PC-9 (cell line): ENCODE results near the gene PCGF3.

Experiments used
- CTCF ChIP-seq: fragments of 200-600 bp; sonication (generic); conservative IDR thresholded peaks from 2 replicates; pipeline ENCODE4 v1.6.1; 2017; ENCODE audit warnings: mixed run types, antibody characterized with exemption, mild to moderate bottlenecking, moderate library complexity
- EZH2 ChIP-seq: fragments of 200-600 bp; sonication (generic); IDR thresholded peaks from 2 replicates; pipeline ENCODE4 v1.8.0; 2017; ENCODE audit warnings: antibody characterized with exemption, low read depth

DNA sequence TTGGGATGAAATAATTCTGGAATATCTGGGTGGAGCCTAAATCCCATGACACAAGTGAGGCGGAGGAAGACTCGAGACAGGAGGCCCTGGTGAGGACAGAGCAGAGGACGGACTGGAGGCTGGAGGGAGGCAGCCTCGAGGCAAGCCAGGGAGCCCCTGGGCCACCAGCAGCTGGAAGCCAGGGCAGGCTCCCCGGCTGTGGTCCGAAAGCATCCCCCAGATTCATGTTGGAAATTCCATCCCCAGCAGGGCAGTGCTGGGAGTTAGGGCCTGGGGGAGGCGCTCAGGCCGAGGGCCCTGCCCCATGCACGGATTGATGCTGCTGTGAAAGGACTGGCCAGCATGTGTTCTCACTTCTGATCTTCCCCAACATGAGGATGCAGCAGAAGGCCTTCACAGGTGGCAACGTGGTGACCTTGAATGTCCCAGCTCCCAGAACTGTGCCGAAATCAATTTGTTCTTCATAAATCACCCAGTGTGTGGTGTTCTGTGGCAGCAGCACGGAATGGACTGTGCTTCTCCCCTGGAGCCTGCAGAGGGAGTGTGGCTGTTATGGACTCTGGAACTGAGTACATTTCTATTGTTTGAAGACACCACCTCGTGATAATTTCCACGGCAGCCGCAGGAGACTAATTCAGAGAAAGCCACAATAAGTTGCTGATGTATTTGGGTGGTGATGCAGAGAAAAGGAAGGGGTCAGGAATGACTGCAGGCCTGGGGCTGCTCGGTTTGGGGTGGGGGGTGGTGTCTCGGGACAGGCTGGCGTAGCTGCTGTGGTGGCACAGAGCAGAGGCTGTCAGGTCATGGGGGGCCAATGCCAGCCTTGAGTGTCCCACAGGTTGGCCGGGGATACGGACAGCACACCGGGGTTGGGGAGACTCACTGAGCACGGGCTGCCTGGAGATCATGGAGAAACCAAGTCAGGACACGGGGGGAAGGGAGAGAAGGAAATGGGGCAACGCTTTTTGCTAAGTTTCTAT lies 56.9 kb downstream of the PCGF3 start:
- peak; percentile 47; the same call in 1 of the 2 replicates for TF ChIP-seq CTCF
- TF ChIP-seq EZH2 = no peak
